Effector CD8-positive, alpha-beta T cell (primary cell): ENCODE data around the gene ARHGAP18.
"Not testable (repeated sequence)": the region's sequence is repeated elsewhere in the genome, so short reads cannot be mapped to it uniquely, and the experiment has no call there.

Source experiments
- DNase-seq: peaks from one replicate; lab custom pipeline; 2025; lab: John Stamatoyannopoulos, UW

ARHGAP18 gene

GRCh38 chr6:129586815-129587214 lies 123.2 kb downstream of the ARHGAP18 start:
- DNase-seq: no peak

GRCh38 chr6:129583866-129584265 lies 126.1 kb downstream of the ARHGAP18 start:
- DNase-seq: no peak

- DNase-seq: no peak
These were observed 131.7 kb downstream of the ARHGAP18 start for GRCh38 chr6:129578315-129578714.

GRCh38 chr6:129577691-129578090 lies 132.3 kb downstream of the ARHGAP18 start:
- no peak for DNase-seq

GRCh38 chr6:129576456-129576855 lies 133.5 kb downstream of the ARHGAP18 start:
- no peak for DNase-seq

GRCh38 chr6:129575378-129576118 lies 134.4 kb downstream of the ARHGAP18 start:
- no peak for DNase-seq

DNA sequence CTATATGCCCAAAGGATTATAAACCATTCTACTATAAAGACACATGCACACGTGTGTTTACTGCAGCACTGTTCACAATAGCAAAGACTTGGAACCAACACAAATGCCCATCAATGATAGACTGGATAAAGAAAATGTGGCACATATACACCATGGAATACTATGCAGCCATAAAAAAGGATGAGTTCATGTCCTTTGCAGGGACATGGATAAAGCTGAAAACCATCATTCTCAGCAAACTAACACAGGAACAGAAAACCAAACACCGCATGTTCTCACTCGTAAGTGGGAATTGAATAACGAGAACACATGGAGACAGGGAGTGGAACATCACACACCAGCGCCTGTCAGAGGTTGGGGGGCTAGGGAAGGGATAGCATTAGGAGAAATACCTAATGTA lies 135.4 kb downstream of the ARHGAP18 start:
- DNase-seq: not testable (repeated sequence)

GRCh38 chr6:129570929-129571328 lies 139.0 kb downstream of the ARHGAP18 start:
- DNase-seq: not testable (repeated sequence)

DNA sequence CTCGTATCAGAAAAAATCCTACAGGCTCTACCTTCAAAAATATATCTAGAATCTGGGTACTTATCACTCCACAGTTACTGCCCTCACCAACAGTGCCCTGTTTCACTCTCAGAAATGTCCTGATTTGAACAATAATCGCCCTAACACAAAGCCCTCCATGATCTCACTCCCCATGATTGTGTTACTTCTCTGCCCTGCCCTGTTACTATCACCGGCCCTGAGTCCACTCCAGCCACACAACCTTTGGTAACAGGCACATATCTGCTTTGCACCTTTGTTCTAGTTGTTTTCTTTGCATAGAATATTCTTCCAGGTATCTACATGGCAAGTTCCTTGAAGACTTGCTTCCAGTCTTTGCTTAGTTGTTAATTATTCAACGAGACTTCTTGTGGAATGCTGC lies 142.0 kb downstream of the ARHGAP18 start:
- DNase-seq: no peak

- DNase-seq: no peak
These were observed 142.6 kb downstream of the ARHGAP18 start for GRCh38 chr6:129567374-129567773.

DNA sequence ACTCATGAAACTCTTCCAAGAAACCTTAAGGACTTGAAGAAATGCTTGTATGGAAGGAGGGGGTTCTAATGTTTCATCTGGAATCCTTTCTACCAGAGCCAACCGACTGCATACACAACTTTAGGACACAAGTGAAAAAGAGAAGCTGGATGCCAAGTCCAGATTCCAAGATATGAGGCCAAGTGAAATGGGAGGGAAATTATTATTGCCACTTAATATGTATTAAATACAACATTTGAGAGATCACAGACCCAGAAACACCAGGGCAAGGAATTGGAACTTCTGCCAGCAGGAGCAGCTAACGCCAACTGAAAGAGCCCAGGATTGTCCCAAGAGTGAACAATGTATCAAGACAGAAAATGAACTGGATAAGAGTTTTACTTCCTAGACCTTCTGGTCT lies 144.2 kb downstream of the ARHGAP18 start:
- DNase-seq: no peak

DNA sequence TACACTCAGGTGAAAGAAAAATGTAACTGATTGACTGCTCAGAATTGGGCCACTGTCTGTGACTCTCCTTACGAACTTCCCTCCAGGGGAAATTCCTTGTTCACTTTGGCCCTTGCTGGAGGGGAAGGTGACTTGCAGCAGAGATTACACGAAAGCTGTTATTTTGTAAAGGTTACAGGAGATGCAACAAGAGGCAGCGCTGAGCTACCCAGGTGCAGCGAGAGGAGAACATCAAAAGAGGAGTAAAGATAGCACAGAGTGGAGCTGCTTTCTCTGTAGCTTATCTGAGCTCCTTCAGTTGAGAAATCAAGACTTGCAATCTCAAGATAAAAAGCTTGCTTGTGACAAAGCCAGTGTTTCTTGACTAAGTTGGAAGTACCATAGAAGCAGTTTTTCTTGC lies 144.6 kb downstream of the ARHGAP18 start:
- no peak for DNase-seq

DNA sequence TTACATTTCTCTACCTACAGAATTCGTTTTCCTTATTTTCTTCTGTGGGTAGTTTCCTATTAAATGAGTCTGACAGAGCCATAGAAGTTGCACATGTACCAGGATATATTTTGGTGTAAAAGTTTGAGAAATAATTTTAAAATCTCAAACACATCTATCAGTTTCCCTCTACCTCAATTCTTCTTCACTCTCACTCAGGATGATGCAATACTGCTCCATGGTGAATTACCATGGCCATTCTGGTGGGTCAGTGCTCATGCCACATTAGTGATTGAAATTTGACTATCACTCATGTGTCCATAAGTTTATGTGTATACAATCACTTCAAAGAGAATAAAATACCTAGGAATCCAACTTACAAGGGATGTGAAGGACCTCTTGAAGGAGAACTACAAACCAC lies 151.7 kb downstream of the ARHGAP18 start:
- no peak for DNase-seq

DNA sequence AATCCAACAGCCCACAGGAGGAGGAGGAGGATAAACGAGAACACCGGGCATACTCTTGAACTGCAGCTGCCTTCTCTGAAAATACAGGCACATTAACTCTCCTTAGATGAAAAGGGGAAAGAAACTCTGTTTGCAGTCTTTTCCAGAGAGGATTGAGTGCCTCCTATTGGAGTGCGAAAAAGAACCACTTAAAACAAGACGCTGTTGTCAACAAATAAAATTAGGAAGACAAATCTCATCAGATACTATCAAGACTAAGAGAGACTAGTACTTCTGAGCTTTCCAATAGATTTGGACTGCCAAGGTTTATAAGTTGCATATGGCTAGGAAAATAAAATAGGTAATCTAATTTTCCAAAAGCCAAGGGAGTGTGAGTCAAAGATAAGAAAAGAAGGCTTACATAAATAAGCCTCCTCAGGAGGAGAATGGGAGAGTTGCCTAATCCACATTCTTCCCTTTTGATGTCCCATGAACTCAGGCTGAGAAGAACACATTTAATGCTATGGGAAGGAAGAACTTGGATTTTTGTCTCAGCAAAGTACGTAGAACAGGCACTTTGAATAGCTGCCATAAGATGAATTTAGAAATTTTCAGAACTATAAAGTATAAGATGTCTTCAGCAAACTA lies 154.7 kb downstream of the ARHGAP18 start:
- no peak for DNase-seq

- no peak for DNase-seq
These were observed 157.6 kb downstream of the ARHGAP18 start for GRCh38 chr6:129552413-129552812.

GRCh38 chr6:129551486-129551885 lies 158.5 kb downstream of the ARHGAP18 start:
- DNase-seq: no peak

DNA sequence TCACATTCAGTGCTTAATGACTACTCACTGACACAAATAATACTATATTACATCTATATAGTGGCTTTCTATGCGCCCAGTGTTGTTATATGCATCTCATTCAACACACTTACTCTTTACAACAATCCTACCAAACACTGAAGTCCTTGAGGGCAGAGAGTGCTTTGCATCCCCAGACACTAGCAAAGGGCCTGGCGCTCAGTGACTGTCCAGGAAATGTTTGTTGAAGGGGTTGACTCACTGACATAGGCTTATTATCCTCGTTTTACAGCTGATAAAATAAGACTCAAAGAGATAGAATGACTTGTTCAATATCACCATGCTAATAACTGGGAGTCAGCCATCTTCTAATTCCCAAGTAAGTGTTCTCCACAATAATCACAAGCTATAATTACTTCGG lies 163.3 kb downstream of the ARHGAP18 start:
- DNase-seq: no peak

DNA sequence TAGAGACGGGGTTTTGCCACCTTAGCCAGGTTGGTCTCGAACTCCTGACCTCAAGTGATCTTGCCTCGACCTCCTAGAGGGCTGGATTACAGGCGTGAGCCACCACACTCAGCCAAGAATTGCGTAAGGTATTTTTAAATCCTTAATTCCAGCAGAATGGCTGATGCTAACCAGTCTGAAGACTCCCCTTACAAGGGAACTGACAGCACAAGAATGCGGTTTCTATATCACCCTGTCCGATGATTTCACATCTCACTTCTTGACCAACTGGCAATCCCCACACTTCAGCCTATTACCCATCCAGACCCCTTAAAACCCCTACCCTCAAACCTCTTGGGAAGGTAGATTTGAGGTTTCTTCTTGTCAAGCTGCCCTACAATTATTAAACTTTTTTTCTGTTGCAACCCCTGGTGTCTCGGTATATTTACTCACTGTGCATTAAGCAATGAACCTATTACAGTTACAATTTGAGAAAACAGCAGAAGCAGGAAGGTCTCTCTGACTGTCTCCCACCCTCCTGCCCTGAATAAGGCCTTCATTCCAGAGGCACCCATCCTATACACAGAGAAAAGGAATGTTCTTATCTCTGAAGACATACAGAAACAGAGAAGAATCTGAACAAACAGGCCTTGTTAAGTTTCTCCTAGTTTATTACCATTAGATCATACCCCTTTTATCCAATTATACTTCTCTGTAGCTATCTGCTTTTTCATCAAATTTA lies 164.9 kb downstream of the ARHGAP18 start:
- DNase-seq: no peak

- no peak for DNase-seq
These were observed 166.0 kb downstream of the ARHGAP18 start for GRCh38 chr6:129543981-129544380.

DNA sequence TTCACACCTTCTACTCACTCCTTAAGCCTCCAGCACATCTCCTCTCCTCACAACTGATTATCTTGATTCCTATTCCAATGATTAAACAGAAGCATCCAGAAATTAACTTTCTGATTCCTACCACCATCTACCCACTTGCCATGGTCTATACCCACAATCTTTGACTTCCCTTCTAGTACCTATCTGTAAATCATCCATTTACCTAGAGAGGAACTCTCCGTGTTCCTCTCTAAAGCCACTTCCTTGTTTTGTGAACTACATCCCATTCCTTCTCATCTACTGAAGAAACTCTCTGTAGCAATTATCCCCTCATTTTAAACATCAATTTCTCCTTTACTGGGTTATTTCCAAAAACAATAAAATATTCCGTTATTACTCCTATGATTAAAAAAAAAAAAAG lies 167.3 kb downstream of the ARHGAP18 start:
- no peak for DNase-seq

GRCh38 chr6:129539032-129539431 lies 170.9 kb downstream of the ARHGAP18 start:
- no peak for DNase-seq

DNA sequence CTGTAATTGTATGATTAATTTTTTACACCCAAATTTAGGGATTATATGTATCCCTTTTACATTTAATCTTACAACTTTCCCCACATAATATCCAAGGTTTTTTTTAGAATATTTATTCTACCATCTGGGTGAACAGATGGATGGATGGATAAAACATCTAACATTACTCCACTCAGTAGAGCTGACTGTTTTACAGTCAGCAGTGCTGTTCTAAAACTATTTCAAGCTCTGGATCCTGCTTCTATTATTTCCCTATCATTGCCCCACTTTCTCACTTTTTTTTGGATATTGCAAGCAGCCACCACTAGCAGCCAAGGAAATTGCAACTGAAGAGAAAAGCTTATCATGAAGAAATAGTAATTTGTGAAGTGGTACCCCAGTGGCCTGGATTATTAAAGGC lies 173.7 kb downstream of the ARHGAP18 start:
- no peak for DNase-seq

GRCh38 chr6:129534926-129535325 lies 175.1 kb downstream of the ARHGAP18 start:
- no peak for DNase-seq
